GM12878 (cell line): ENCODE measurements around the gene PAXX. TPM values are rescaled to one million over a fixed set of nuclear protein-coding genes. Genes with fewer than 3 reads are reported as not detected.

ENCODE experiments used
- ATAC-seq: fragments of 200-7000 bp; cut with Tn5 transposase; 3 replicates; pipeline ENCODE4 v1.9.1; 2020; ENCODE audit warnings: mild to moderate bottlenecking, moderate library complexity
- BruUV-seq: library from RNA; stranded (reverse); fragments of 400-500 nt; replicated peaks from 2 replicates; lab custom pipeline; 2021; lab: Mats Ljungman, UMichigan
- CTCF ChIA-PET: fragments of 300-600 bp; sonication (Branson Sonifier 250); formaldehyde crosslinking; extraction: SDS; loops from one replicate; lab custom pipeline; 2021; ENCODE audit warnings: inconsistent platforms; lab: Yijun Ruan, JAX
- POLR2A ChIA-PET: fragments of 350-600 bp; formaldehyde crosslinking; extraction: SDS; loops from one replicate; lab custom pipeline; 2021; ENCODE audit warnings: inconsistent platforms; lab: Charles Lee
- RAD21 ChIA-PET: fragments of 300-600 bp; sonication (Branson Sonifier 250); formaldehyde crosslinking; loops from one replicate; lab custom pipeline; 2023; ENCODE audit warnings: antibody characterized with exemption; ENCODE audit not compliant: unreplicated experiment; lab: Charles Lee
- SMC1A ChIA-PET: fragments of 300-600 bp; sonication (Branson Sonifier 250); formaldehyde crosslinking; loops from one replicate; lab custom pipeline; 2023; ENCODE audit not compliant: unreplicated experiment, uncharacterized antibody; lab: Charles Lee
- DNase-seq: peaks from one replicate; pipeline ENCODE4 v3.0.0-alpha.2; 2011; ENCODE audit warnings: low read depth, low spot score
- FAIRE-seq: peaks from 3 replicates; lab custom pipeline; 2011; peaks lifted over from hg19 to GRCh38; lab: Jason Lieb, UNC
- H2AFZ ChIP-seq: 2 replicates; pipeline ENCODE4 v1.6.0; 2011; ENCODE audit warnings: low read depth, low read length, control low read depth; ENCODE audit not compliant: control insufficient read depth
- H3K27ac ChIP-seq: 2 replicates; pipeline ENCODE4 v1.5.1; 2011; ENCODE audit warnings: control low read depth; ENCODE audit not compliant: control insufficient read depth, insufficient read depth
- H3K27me3 ChIP-seq, 2 experiments: replicated peaks in 1 of 2; 2 replicates each; pipeline versions ENCODE4 v1.6.0 to v1.6.1; 2011; ENCODE audit warnings: low read length in 1 of 2; ENCODE audit not compliant: control insufficient read depth in 2 of 2, insufficient read depth in 2 of 2
- H3K36me3 ChIP-seq, 2 experiments: 2 replicates each; pipeline ENCODE4 v1.5.1; 2011; ENCODE audit warnings: low read length in 1 of 2; ENCODE audit not compliant: control insufficient read depth in 2 of 2, insufficient read depth in 2 of 2
- H3K4me1 ChIP-seq: 2 replicates; pipeline ENCODE4 v1.6.1; 2011; ENCODE audit warnings: mild to moderate bottlenecking, low read length, moderate library complexity, mixed read lengths; ENCODE audit not compliant: control insufficient read depth, insufficient read depth
- H3K4me2 ChIP-seq: 2 replicates; pipeline ENCODE4 v1.6.0; 2011; ENCODE audit warnings: control low read depth; ENCODE audit not compliant: control insufficient read depth, insufficient read depth
- H3K4me3 ChIP-seq: fragments of 200-600 bp; sonication (generic); 2 replicates; pipeline ENCODE4 v1.5.1; 2016
- H3K79me2 ChIP-seq: 2 replicates; pipeline ENCODE4 v1.6.0; 2011; ENCODE audit warnings: low read length; ENCODE audit not compliant: control insufficient read depth, insufficient read depth
- H3K9ac ChIP-seq: 2 replicates; pipeline ENCODE4 v1.8.0; 2011; ENCODE audit warnings: low read length, control low read depth, mixed read lengths; ENCODE audit not compliant: control insufficient read depth, insufficient read depth
- H3K9me3 ChIP-seq: replicated peaks from 3 replicates; pipeline ENCODE4 v1.5.1; 2011; ENCODE audit warnings: mild to moderate bottlenecking, low read length; ENCODE audit not compliant: control insufficient read depth, insufficient read depth
- H4K20me1 ChIP-seq: 2 replicates; pipeline ENCODE4 v1.6.0; 2011; ENCODE audit not compliant: control insufficient read depth, insufficient read depth
- RAD51 ChIP-seq: fragments of 450-650 bp; IDR thresholded peaks from 2 replicates; pipeline ENCODE4 v1.6.1; 2016; ENCODE audit warnings: moderate library complexity, mild to moderate bottlenecking, inconsistent platforms
- SP1 ChIP-seq: IDR thresholded peaks from one replicate; pipeline ENCODE4 v1.6.1; 2011; ENCODE audit warnings: low read depth, low read length
- SUPT20H ChIP-seq: IDR thresholded peaks from 2 replicates; pipeline ENCODE4 v1.6.1; 2011; ENCODE audit warnings: low read depth, mild to moderate bottlenecking, low read length, moderate library complexity, borderline replicate concordance; ENCODE audit not compliant: control insufficient read depth
- TCF7 ChIP-seq: IDR thresholded peaks from 2 replicates; pipeline ENCODE4 v1.6.1; 2014; ENCODE audit warnings: antibody characterized with exemption, borderline replicate concordance
- ZNF384 ChIP-seq: IDR thresholded peaks from 2 replicates; pipeline ENCODE4 v1.6.1; 2012; ENCODE audit warnings: low read depth, mild to moderate bottlenecking, low read length, improper control_type of control experiment, borderline replicate concordance
- WGBS: methylation state at CpG from one replicate; pipeline ENCODE4 v1.1.6; 2016; ENCODE audit warnings: low lambda C conversion rate; ENCODE audit not compliant: insufficient replicate concordance, insufficient coverage; ENCODE audit errors: missing lambda C conversion rate; 5-methylcytosine and 5-hydroxymethylcytosine counted together
- in situ Hi-C: fragments of 300-500 bp; cut with MboI; formaldehyde crosslinking; loops from 9 replicates; pipeline ENCODE4 v1.14.3; 2018; ENCODE audit warnings: mixed read lengths
- intact Hi-C: fragments of 100-400 bp; cut with micrococcal nuclease; formaldehyde crosslinking; loops from one replicate; pipeline ENCODE4 v1.14.2; 2022; ENCODE audit not compliant: unreplicated experiment
- polyA plus RNA-seq, 11 experiments: library from polyadenylated mRNA; depleted of rRNA in 4 of 11; unstranded in 6 of 11; stranded (reverse) in 5 of 11; fragments of >200 nt; fragmentation: Nextera tagmentation in 4 of 11; fragmentation: Illumina TruSeq in 1 of 11; extraction: Ambion mirVana in 4 of 11; extraction: Trizol in 1 of 11; gene quantifications; 1 replicate in 1 of 11; 2 replicates in 10 of 11; pipeline versions ENCODE4 v1.2.1 to v1.2.3, GENCODE V29; 2011 to 2016; ENCODE audit warnings: inconsistent platforms in 2 of 11, missing spikeins in 2 of 11, low read depth in 1 of 11
- total RNA-seq, 4 experiments: library from RNA; depleted of rRNA in 3 of 4; stranded (reverse); fragments of >200 nt in 3 of 4; fragmentation: Illumina TruSeq in 1 of 4; extraction: Trizol in 1 of 4; gene quantifications; 2 replicates each; pipeline versions ENCODE4 v1.2.1 to v1.2.3, GENCODE V29; 2013 to 2021
- TF ChIP-seq, protein P1 (sequence below): fragments of 450-650 bp; conservative IDR thresholded peaks from 2 replicates; pipeline ENCODE4 v1.6.1; 2017; ENCODE audit warnings: mild to moderate bottlenecking, moderate library complexity

PAXX gene
- total and polyA plus RNA-seq, 10 of the 15 experiments (the other 5 are each of a cell fraction or from before 2014, with no cell fraction given): 0.18 to 60.6 (median 29.5) TPM

GRCh38 chr9:137026828-137027227 is 34.6 kb downstream of the PAXX start:
- BruUV-seq: no TSS peak
- H3K79me2 ChIP-seq: no peaks in the 10 kb centered on the region
- DNase-seq (no peak), FAIRE-seq (no peak), ATAC-seq (no peak)
- peaks cover 0 to 2% of the 10 kb centered on the region in 2 experiments; a peak in 2 of 4 replicates for H3K27me3 ChIP-seq
- no peaks in the 10 kb centered on the region for H3K36me3 ChIP-seq
- intact Hi-C loops (no loop called here), in situ Hi-C loops (no loop called here)
- H3K9ac ChIP-seq: no peak overlapping the region
- RAD21 ChIA-PET: interaction anchor here (0.9 to 1.0 kb wide), 2 partner anchors 79 to 162 kb away, joined by 3 read pairs; partner anchors contain the start of genes ANAPC2 and SSNA1
- CTCF ChIA-PET: interaction anchor here (1.1 to 2.9 kb wide), 5 partner anchors 8 to 239 kb away, joined by 4 to 19 read pairs (median 5); partner anchors contain the start of gene AJM1
- H3K9me3 ChIP-seq: no peaks in the 10 kb centered on the region
- no peak overlapping the region for H3K4me2 ChIP-seq
- 71% methylated on average over 4 of the region's 4 CpGs for WGBS
- H2AFZ ChIP-seq: no peak overlapping the region
- H3K27ac ChIP-seq: no peak overlapping the region
- H3K4me3 ChIP-seq: no peak overlapping the region
- TF ChIP-seq SP1 (no peak), RAD51 (no peak), TCF7 (no peak), ZNF384 (no peak), SUPT20H (no peak)
- TF ChIP-seq, protein P1, sequence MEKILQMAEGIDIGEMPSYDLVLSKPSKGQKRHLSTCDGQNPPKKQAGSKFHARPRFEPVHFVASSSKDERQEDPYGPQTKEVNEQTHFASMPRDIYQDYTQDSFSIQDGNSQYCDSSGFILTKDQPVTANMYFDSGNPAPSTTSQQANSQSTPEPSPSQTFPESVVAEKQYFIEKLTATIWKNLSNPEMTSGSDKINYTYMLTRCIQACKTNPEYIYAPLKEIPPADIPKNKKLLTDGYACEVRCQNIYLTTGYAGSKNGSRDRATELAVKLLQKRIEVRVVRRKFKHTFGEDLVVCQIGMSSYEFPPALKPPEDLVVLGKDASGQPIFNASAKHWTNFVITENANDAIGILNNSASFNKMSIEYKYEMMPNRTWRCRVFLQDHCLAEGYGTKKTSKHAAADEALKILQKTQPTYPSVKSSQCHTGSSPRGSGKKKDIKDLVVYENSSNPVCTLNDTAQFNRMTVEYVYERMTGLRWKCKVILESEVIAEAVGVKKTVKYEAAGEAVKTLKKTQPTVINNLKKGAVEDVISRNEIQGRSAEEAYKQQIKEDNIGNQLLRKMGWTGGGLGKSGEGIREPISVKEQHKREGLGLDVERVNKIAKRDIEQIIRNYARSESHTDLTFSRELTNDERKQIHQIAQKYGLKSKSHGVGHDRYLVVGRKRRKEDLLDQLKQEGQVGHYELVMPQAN: no peak
- H3K4me1 ChIP-seq: peaks cover 27% of the 10 kb centered on the region
- POLR2A ChIA-PET: interaction anchor here (0.6 to 1.4 kb wide), 2 partner anchors 9 to 30 kb away, joined by 3 to 4 read pairs; partner anchors contain the start of gene CLIC3
- no peaks in the 10 kb centered on the region for H4K20me1 ChIP-seq
- SMC1A ChIA-PET: interaction anchor here (1.8 kb wide), 1 partner anchor 79 kb away, joined by 6 read pairs; no protein-coding TSS in a partner anchor
